ENCODE results near the gene GCC1.
A peak's percentile ranks its signal among the peaks of the same experiment; 100 is the strongest.

Gene GCC1

GRCh38 chr7:127585044-127585953 is at the start of gene GCC1:
TSS of gene GCC1 (minus strand) at chr7:127585596. CDS start at chr7:127585182, 414 bp downstream.
- peak; percentile 95 for DNase-seq

GRCh38 chr7:127632276-127632910 is 47.0 kb upstream of the GCC1 start:
- DNase-seq = no peak

- DNase-seq = no peak
Observed at GRCh38 chr7:127629268-127629854, 44.0 kb upstream of the GCC1 start.

GRCh38 chr7:127628445-127628844 is 43.0 kb upstream of the GCC1 start:
- DNase-seq = no peak

- no peak for DNase-seq
Observed at GRCh38 chr7:127625331-127625730, 39.9 kb upstream of the GCC1 start.

- no peak for DNase-seq
Observed at GRCh38 chr7:127620406-127621233, 35.2 kb upstream of the GCC1 start.

- no peak for DNase-seq
Observed at GRCh38 chr7:127619681-127620405, 34.4 kb upstream of the GCC1 start.

- no peak for DNase-seq
Observed at GRCh38 chr7:127618775-127619174, 33.4 kb upstream of the GCC1 start.

GRCh38 chr7:127618042-127618441 is 32.6 kb upstream of the GCC1 start, which contains the start of gene PAX4:
TSS of gene PAX4 (minus strand) at chr7:127618142. CDS start at chr7:127615928, 2,214 bp downstream.
- no peak for DNase-seq

- no peak for DNase-seq
Observed at GRCh38 chr7:127616724-127617123, 31.3 kb upstream of the GCC1 start.

GRCh38 chr7:127612263-127612662 is 26.9 kb upstream of the GCC1 start:
- no peak for DNase-seq

GRCh38 chr7:127609297-127609696 is 23.9 kb upstream of the GCC1 start:
- DNase-seq = no peak

- no peak for DNase-seq
Observed at GRCh38 chr7:127608446-127608845, 23.1 kb upstream of the GCC1 start.

GRCh38 chr7:127600885-127601284 is 15.5 kb upstream of the GCC1 start:
- DNase-seq = no peak

- DNase-seq = no peak
Observed at GRCh38 chr7:127598318-127598717, 12.9 kb upstream of the GCC1 start.

GRCh38 chr7:127595737-127596136 is 10.3 kb upstream of the GCC1 start:
- no peak for DNase-seq

GRCh38 chr7:127594490-127594889 is 9.1 kb upstream of the GCC1 start:
- DNase-seq = no peak

- no peak for DNase-seq
Observed at GRCh38 chr7:127592550-127592949, 7.2 kb upstream of the GCC1 start.

GRCh38 chr7:127591591-127591990 is 6.2 kb upstream of the GCC1 start:
- DNase-seq = no peak

GRCh38 chr7:127591189-127591588 is 5.8 kb upstream of the GCC1 start:
- DNase-seq = no peak

- no peak for DNase-seq
Observed at GRCh38 chr7:127589896-127590295, 4.5 kb upstream of the GCC1 start.
